Measurements from ENCODE around the gene SNAPC2.
A peak's percentile ranks its signal among the peaks of the same experiment; 100 is the strongest.

SNAPC2 gene

GRCh38 chr19:7919610-7920518 is at the start of gene SNAPC2:
Gene SNAPC2 (plus strand): TSS chr19:7920338. CDS start chr19:7920367, 29 bp downstream.
- DNase-seq, result peak; percentile 98 to 99

GRCh38 chr19:7870571-7871436 is 49.3 kb upstream of the SNAPC2 start:
- peak; percentile 79 to 83 for DNase-seq

- peak; percentile 91 to 93 for DNase-seq
These were observed 48.5 kb upstream of the SNAPC2 start for GRCh38 chr19:7871437-7872305.

- no peak for DNase-seq
These were observed 47.6 kb upstream of the SNAPC2 start for GRCh38 chr19:7872306-7873204.

- no peak for DNase-seq
These were observed 46.6 kb upstream of the SNAPC2 start for GRCh38 chr19:7873304-7874075.

- DNase-seq, result peak in 1 of 2 experiments; percentile 52
These were observed 45.9 kb upstream of the SNAPC2 start, which contains the start of gene PRR36 for GRCh38 chr19:7874076-7874896. Gene PRR36 (minus strand): TSS chr19:7874390. CDS start chr19:7873689, 701 bp downstream.

- DNase-seq, result no peak
These were observed 45.3 kb upstream of the SNAPC2 start for GRCh38 chr19:7874897-7875273.

- DNase-seq, result no peak
These were observed 42.8 kb upstream of the SNAPC2 start for GRCh38 chr19:7877249-7877836.

GRCh38 chr19:7879111-7879807 is 40.9 kb upstream of the SNAPC2 start:
- DNase-seq, result no peak

- no peak for DNase-seq
These were observed 40.3 kb upstream of the SNAPC2 start for GRCh38 chr19:7879836-7880235.

GRCh38 chr19:7881910-7882309 is 38.2 kb upstream of the SNAPC2 start:
- DNase-seq, result no peak

- DNase-seq, result no peak
These were observed 37.0 kb upstream of the SNAPC2 start for GRCh38 chr19:7883105-7883504.

- no peak for DNase-seq
These were observed 36.2 kb upstream of the SNAPC2 start for GRCh38 chr19:7883796-7884570.

GRCh38 chr19:7885818-7886217 is 34.3 kb upstream of the SNAPC2 start:
- no peak for DNase-seq

- DNase-seq, result no peak
These were observed 32.6 kb upstream of the SNAPC2 start for GRCh38 chr19:7887408-7888144.

GRCh38 chr19:7888145-7888825 is 31.9 kb upstream of the SNAPC2 start, which contains the start of gene LRRC8E:
Gene LRRC8E (plus strand): TSS chr19:7888510. CDS start chr19:7895604, 7,094 bp downstream.
- DNase-seq, result peak; percentile 58 to 72

All from activated T-cell treated with anti-CD3 and anti-CD28 coated beads, Interleukin-2, amount 50 U/mL, for 48 hours (primary cell).